Motor neuron (in vitro differentiated cells): ENCODE results near the gene TMC1. TPM values are rescaled to one million over a fixed set of nuclear protein-coding genes. Genes with fewer than 3 reads are reported as not detected.
A peak's percentile ranks its signal among the peaks of the same experiment; 100 is the strongest.

ENCODE experiments used
- ATAC-seq, 8 experiments: fragments of 200-7000 bp; cut with Tn5 transposase; replicated peaks in 6 of 8; 2 replicates each; pipeline ENCODE4 v1.8.0; 2021; ENCODE audit warnings: mild to moderate bottlenecking in 8 of 8, moderate library complexity in 8 of 8
- H3K27ac ChIP-seq, 2 donors: fragments of 250-450 bp; sonication (Bioruptor Pico); 2 replicates each; pipeline ENCODE4 v1.9.0; 2021; ENCODE audit warnings: antibody characterized with exemption in 2 of 2, mild to moderate bottlenecking in 2 of 2, moderate library complexity in 1 of 2
- H3K4me1 ChIP-seq, 2 donors: fragments of 250-450 bp; sonication (Bioruptor Pico); replicated peaks in 1 of 2; 2 replicates each; pipeline ENCODE4 v1.6.1; 2021; ENCODE audit warnings: antibody characterized with exemption in 2 of 2, mild to moderate bottlenecking in 2 of 2, moderate library complexity in 1 of 2
- H3K4me3 ChIP-seq, 5 donors: fragments of 250-450 bp; sonication (Bioruptor Pico); 2 replicates each; pipeline ENCODE4 v1.9.0; 2021; ENCODE audit warnings: antibody characterized with exemption in 5 of 5, mild to moderate bottlenecking in 5 of 5, moderate library complexity in 4 of 5
- WGBS, 10 experiments: fragments of 450-650 bp; shearing (Covaris generic); methylation state at CpG; one replicate each; pipeline ENCODE4 v1.0.0; 2022; 5-methylcytosine and 5-hydroxymethylcytosine counted together
- in situ Hi-C, 9 experiments: fragments of 400-800 bp; cut with MboI; loops; one replicate each; pipeline ENCODE4 v1.15.0; 2021; ENCODE audit warnings: low sequenced_read_pairs in 9 of 9, low pct_unique_long_range_greater_than_20kb in 2 of 9; ENCODE audit not compliant: unreplicated experiment in 9 of 9
- total RNA-seq, 8 experiments: library from RNA; unstranded; fragments of 300-600 nt; gene quantifications; 2 replicates each; pipeline versions ENCODE4 v1.2.3 to v1.2.4, GENCODE V29; 2022

TMC1 gene
- total RNA-seq, 8 experiments from 2014 or later, result 0.18 to 7.6 (median 0.85) TPM

- Histone ChIP-seq H3K4me1 (no peaks in the 10 kb centered on the region), H3K4me3 (no peak overlapping the region), H3K27ac (no peak overlapping the region)
- no peak for ATAC-seq
- 40 to 100% (median 95%) methylated on average over 1 to 3 of the region's 3 CpGs; no CpG with 5 or more reads in 1 of the 10 experiments for WGBS, 10 experiments
- in situ Hi-C loops, result loop anchor here in 1 of 9 experiments (25.0 kb wide), 1 partner anchor 563 kb away; no protein-coding TSS in a partner anchor
Measured at GRCh38 chr9:72600671-72601070, 79.3 kb downstream of the TMC1 start.

GRCh38 chr9:72601615-72602014 lies 80.2 kb downstream of the TMC1 start:
- H3K4me3 ChIP-seq, result no peak overlapping the region
- H3K4me1 ChIP-seq, result no peaks in the 10 kb centered on the region
- WGBS, 10 experiments, result 0 to 100% (median 67%) methylated on average over 1 to 2 of the region's 2 CpGs; no CpG with 5 or more reads in 5 of the 10 experiments
- no peak overlapping the region for H3K27ac ChIP-seq
- in situ Hi-C loops, result loop anchor here in 1 of 9 experiments (25.0 kb wide), 1 partner anchor 564 kb away; no protein-coding TSS in a partner anchor
- ATAC-seq, result no peak

- Histone ChIP-seq H3K4me3 (no peak overlapping the region), H3K27ac (no peak overlapping the region), H3K4me1 (peaks cover 0 to 7% of the 10 kb centered on the region in 2 donors)
- WGBS, 10 experiments, result 0 to 90% (median 88%) methylated on average over 1 of the region's 1 CpG; no CpG with 5 or more reads in 4 of the 10 experiments
- in situ Hi-C loops, result loop anchor here in 1 of 9 experiments (25.0 kb wide), 1 partner anchor 575 kb away; no protein-coding TSS in a partner anchor
- ATAC-seq, result no peak
Measured at GRCh38 chr9:72612449-72612848, 91.0 kb downstream of the TMC1 start.

- ATAC-seq, result peak in 1 of 8 experiments; percentile 43
- 0 to 100% (median 19%) methylated on average over 1 of the region's 1 CpG; no CpG with 5 or more reads in 4 of the 10 experiments for WGBS, 10 experiments
- H3K4me3 ChIP-seq, result no peak overlapping the region
- H3K27ac ChIP-seq, result no peak overlapping the region
- in situ Hi-C loops, result loop anchor here in 1 of 9 experiments (25.0 kb wide), 1 partner anchor 577 kb away; no protein-coding TSS in a partner anchor
- peaks cover 0 to 7% of the 10 kb centered on the region in 2 donors for H3K4me1 ChIP-seq
Measured at GRCh38 chr9:72614067-72614466, 92.7 kb downstream of the TMC1 start.

- ATAC-seq, result no peak
- Histone ChIP-seq H3K27ac (no peak overlapping the region), H3K4me1 (peaks cover 0 to 7% of the 10 kb centered on the region in 2 donors), H3K4me3 (no peak overlapping the region)
- 49 to 100% (median 78%) methylated on average over 2 to 6 of the region's 6 CpGs; no CpG with 5 or more reads in 4 of the 10 experiments for WGBS, 10 experiments
- in situ Hi-C loops, result loop anchor here in 1 of 9 experiments (25.0 kb wide), 1 partner anchor 579 kb away; no protein-coding TSS in a partner anchor
Measured at GRCh38 chr9:72615931-72616330, 94.5 kb downstream of the TMC1 start.

- WGBS, 10 experiments, result 0 to 100% (median 50%) methylated on average over 1 to 2 of the region's 2 CpGs; no CpG with 5 or more reads in 2 of the 10 experiments
- Histone ChIP-seq H3K4me3 (no peak overlapping the region), H3K27ac (no peak overlapping the region), H3K4me1 (peaks cover 5 to 7% of the 10 kb centered on the region in 2 donors)
- in situ Hi-C loops, result loop anchor here in 1 of 9 experiments (25.0 kb wide), 1 partner anchor 582 kb away; no protein-coding TSS in a partner anchor
- no peak for ATAC-seq
Measured at GRCh38 chr9:72618811-72619210, 97.4 kb downstream of the TMC1 start.

GRCh38 chr9:72622186-72622585 lies 100.8 kb downstream of the TMC1 start:
- in situ Hi-C loops, result loop anchor here in 1 of 9 experiments (25.0 kb wide), 1 partner anchor 585 kb away; no protein-coding TSS in a partner anchor
- ATAC-seq, result no peak
- Histone ChIP-seq H3K4me3 (no peak overlapping the region), H3K27ac (no peak overlapping the region), H3K4me1 (peaks cover 5 to 11% of the 10 kb centered on the region in 2 donors)
- WGBS, 10 experiments, result 20 to 100% (median 79%) methylated on average over 1 to 2 of the region's 2 CpGs; no CpG with 5 or more reads in 6 of the 10 experiments

- 13 to 100% (median 78%) methylated on average over 1 to 2 of the region's 2 CpGs; no CpG with 5 or more reads in 1 of the 10 experiments for WGBS, 10 experiments
- ATAC-seq, result no peak
- Histone ChIP-seq H3K4me1 (peaks cover 8 to 18% of the 10 kb centered on the region in 2 donors), H3K4me3 (no peak overlapping the region), H3K27ac (no peak overlapping the region)
- in situ Hi-C loops, result loop anchor here in 1 of 9 experiments (25.0 kb wide), 1 partner anchor 586 kb away; no protein-coding TSS in a partner anchor
Measured at GRCh38 chr9:72623156-72623555, 101.7 kb downstream of the TMC1 start.

- 20 to 100% (median 70%) methylated on average over 1 to 2 of the region's 2 CpGs; no CpG with 5 or more reads in 2 of the 10 experiments for WGBS, 10 experiments
- in situ Hi-C loops, result no loop called here
- ATAC-seq, result peak in 3 of 8 experiments; percentile 20 to 69 (median 35)
- Histone ChIP-seq H3K4me1 (peaks cover 3 to 18% of the 10 kb centered on the region in 2 donors), H3K4me3 (no peak overlapping the region), H3K27ac (no peak overlapping the region)
Measured at GRCh38 chr9:72627147-72627546, 105.7 kb downstream of the TMC1 start.

- no peak for ATAC-seq
- H3K4me1 ChIP-seq, result peaks cover 3 to 18% of the 10 kb centered on the region in 2 donors
- H3K4me3 ChIP-seq, result no peak overlapping the region
- no peak overlapping the region for H3K27ac ChIP-seq
- in situ Hi-C loops, result no loop called here
- WGBS, 10 experiments, result 30 to 100% (median 83%) methylated on average over 2 to 7 of the region's 7 CpGs; no CpG with 5 or more reads in 1 of the 10 experiments
Measured at GRCh38 chr9:72627956-72628540, 106.6 kb downstream of the TMC1 start.

- Histone ChIP-seq H3K4me3 (no peak overlapping the region), H3K27ac (no peak overlapping the region), H3K4me1 (no peaks in the 10 kb centered on the region)
- WGBS, 10 experiments, result 6 to 100% (median 88%) methylated on average over 1 to 5 of the region's 5 CpGs; no CpG with 5 or more reads in 2 of the 10 experiments
- peak in 2 of 8 experiments; percentile 73 to 76 for ATAC-seq
- in situ Hi-C loops, result no loop called here
Measured at GRCh38 chr9:72633966-72634365, 112.6 kb downstream of the TMC1 start.

- no peaks in the 10 kb centered on the region for H3K4me1 ChIP-seq
- WGBS, 10 experiments, result 86 to 100% (median 94%) methylated on average over 1 of the region's 1 CpG; no CpG with 5 or more reads in 6 of the 10 experiments
- H3K4me3 ChIP-seq, result no peak overlapping the region
- in situ Hi-C loops, result no loop called here
- no peak overlapping the region for H3K27ac ChIP-seq
- ATAC-seq, result peak in 3 of 8 experiments; percentile 49 to 97 (median 96)
Measured at GRCh38 chr9:72635197-72635596, 113.8 kb downstream of the TMC1 start.

GRCh38 chr9:72636621-72637020 lies 115.2 kb downstream of the TMC1 start:
- 40 to 100% (median 90%) methylated on average over 1 to 3 of the region's 3 CpGs; no CpG with 5 or more reads in 1 of the 10 experiments for WGBS, 10 experiments
- no peaks in the 10 kb centered on the region for H3K4me1 ChIP-seq
- H3K4me3 ChIP-seq, result no peak overlapping the region
- H3K27ac ChIP-seq, result no peak overlapping the region
- in situ Hi-C loops, result no loop called here
- no peak for ATAC-seq
